Muscle layer of colon (tissue), 2 donors: ENCODE results near the gene DIP2C.
"Not testable (repeated sequence)": the region's sequence is repeated elsewhere in the genome, so short reads cannot be mapped to it uniquely, and the experiment has no call there.

Experiments used
- H3K27ac ChIP-seq: one replicate; pipeline ENCODE4 v1.7.0; 2013; ENCODE audit warnings: low read depth, mild to moderate bottlenecking, low read length, moderate library complexity
- H3K27me3 ChIP-seq, 2 donors: one replicate each; pipeline ENCODE4 v1.7.0; 2013; ENCODE audit warnings: low read length in 2 of 2, mild to moderate bottlenecking in 2 of 2; ENCODE audit not compliant: insufficient read depth in 2 of 2, control insufficient read depth in 1 of 2
- H3K36me3 ChIP-seq: one replicate; pipeline ENCODE4 v1.7.0; 2013; ENCODE audit warnings: mild to moderate bottlenecking, low read length; ENCODE audit not compliant: insufficient read depth
- H3K4me1 ChIP-seq: one replicate; pipeline ENCODE4 v1.7.0; 2013; ENCODE audit warnings: mild to moderate bottlenecking, low read length; ENCODE audit not compliant: insufficient read depth
- H3K4me3 ChIP-seq, 2 donors: one replicate each; pipeline ENCODE4 v1.7.0; 2013; ENCODE audit warnings: low read length in 2 of 2, low read depth in 1 of 2, mild to moderate bottlenecking in 1 of 2, moderate library complexity in 1 of 2
- H3K9ac ChIP-seq: one replicate; pipeline ENCODE4 v1.7.0; 2013; ENCODE audit warnings: low read length
- H3K9me3 ChIP-seq: one replicate; pipeline ENCODE4 v1.7.0; 2013; ENCODE audit warnings: mild to moderate bottlenecking, low read length
- donor health status: abdominal sarcoma.
- donor health status: Adenocarcinoma of cecum.

Gene DIP2C

GRCh38 chr10:663466-663751 is 26.1 kb downstream of the DIP2C start:
- Histone ChIP-seq H3K4me1 (peaks cover 69% of the 10 kb centered on the region), H3K36me3 (no peaks in the 10 kb centered on the region), H3K27ac (peak overlapping the region; percentile 83), H3K27me3 (no peaks in the 10 kb centered on the region), H3K4me3 (peak overlapping the region in 1 of 2 donors; percentile 12), H3K9me3 (no peaks in the 10 kb centered on the region), H3K9ac (peak overlapping the region; percentile 49)

DNA sequence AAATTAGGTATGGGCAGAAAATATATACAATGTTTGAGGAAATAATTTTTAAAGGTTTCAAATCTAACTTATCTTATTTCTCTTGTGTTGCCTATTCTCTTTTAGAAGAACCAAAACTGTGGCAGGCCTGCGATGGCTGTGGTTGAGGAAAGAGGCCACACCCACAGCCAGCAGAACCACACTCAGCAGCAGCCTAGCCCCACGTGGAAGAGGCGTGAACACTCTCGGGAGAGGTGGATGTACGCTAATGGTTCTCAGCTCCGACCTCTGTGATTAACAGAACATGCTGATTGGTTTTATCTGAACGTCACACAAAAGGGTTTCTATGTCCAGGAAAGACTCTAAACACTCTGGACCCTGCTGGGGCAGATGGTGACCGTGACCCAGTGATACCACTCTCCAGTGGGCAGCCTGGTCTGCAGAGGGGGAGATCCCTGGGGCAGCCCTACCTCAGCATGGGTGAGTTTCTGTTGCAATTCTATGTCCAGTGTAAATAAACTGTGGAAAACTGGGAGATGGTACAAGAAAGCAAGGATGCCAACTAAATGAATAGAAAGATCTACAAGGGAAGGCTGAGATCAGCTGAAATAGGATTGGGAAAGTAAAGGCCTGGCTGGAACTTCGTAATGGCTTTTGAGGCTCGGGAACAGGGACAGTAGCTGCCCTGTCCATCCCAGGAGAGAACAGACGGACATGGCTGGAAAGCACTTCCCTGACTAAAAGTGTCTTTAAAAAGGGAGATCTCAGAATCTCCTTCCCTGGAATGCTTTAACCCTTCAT is 26.6 kb downstream of the DIP2C start:
- Histone ChIP-seq H3K27me3 (no peaks in the 10 kb centered on the region), H3K27ac (peak overlapping the region; percentile 83), H3K4me1 (peaks cover 66% of the 10 kb centered on the region), H3K36me3 (no peaks in the 10 kb centered on the region), H3K9ac (peak overlapping the region; percentile 49), H3K4me3 (peak overlapping the region in 1 of 2 donors; percentile 12), H3K9me3 (no peaks in the 10 kb centered on the region)

DNA sequence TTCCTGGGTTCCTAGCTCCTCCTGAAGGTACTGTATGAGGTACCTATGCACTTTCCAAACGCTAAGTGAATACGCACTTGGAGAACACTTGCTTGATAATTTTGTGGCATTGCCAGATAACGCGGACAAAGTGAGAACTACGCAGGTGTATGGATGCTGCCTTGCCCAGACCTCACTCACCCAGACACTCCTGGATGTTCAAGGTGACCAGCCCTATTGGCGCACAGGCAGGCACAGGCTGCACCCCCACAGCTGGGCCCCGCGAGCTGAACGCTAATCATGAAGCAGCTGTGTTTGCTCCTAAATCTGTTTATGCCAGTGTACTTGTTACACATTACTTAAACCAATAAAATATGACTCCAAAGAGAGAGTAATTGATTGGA is 27.3 kb downstream of the DIP2C start:
- H3K4me1 ChIP-seq, result peaks cover 60% of the 10 kb centered on the region
- H3K9ac ChIP-seq, result no peak overlapping the region
- H3K4me3 ChIP-seq, result no peak overlapping the region

DNA sequence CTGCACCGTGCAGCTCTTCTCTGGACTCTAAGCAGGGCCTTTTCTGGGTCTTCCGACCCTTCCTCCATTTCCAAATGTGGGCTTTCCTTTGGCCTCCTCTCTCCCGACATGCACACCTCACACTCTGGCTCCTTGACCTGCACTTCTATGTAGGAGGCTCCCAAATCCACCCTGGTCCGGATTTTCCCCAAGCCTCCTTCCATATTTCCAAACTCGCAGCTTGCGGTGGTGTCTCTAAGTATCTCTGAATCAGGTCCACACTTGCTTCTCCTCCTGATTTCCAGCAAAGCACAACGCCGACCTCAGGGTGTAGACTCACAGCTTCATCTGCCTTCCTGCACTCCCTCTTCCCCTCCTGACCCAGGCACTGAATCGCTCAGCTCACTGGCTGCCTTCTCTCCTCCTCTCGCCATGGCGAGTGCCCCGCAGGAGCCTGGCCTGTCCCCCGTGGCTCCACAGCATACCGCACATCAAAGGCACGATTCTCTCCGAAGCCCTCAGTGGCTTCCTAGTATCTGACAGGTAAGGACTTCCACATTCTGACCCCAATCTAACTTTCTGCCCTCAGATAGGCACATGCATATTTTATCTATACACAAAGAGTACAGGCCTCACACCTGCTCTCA is 27.8 kb downstream of the DIP2C start:
- Histone ChIP-seq H3K9ac (no peak overlapping the region), H3K4me1 (peaks cover 59% of the 10 kb centered on the region)

More for the DNA sequence above, 27.3 kb downstream of the DIP2C start:
- Histone ChIP-seq H3K27me3 (no peaks in the 10 kb centered on the region), H3K9me3 (no peaks in the 10 kb centered on the region), H3K36me3 (no peaks in the 10 kb centered on the region), H3K27ac (peak overlapping the region; percentile 83)

DNA sequence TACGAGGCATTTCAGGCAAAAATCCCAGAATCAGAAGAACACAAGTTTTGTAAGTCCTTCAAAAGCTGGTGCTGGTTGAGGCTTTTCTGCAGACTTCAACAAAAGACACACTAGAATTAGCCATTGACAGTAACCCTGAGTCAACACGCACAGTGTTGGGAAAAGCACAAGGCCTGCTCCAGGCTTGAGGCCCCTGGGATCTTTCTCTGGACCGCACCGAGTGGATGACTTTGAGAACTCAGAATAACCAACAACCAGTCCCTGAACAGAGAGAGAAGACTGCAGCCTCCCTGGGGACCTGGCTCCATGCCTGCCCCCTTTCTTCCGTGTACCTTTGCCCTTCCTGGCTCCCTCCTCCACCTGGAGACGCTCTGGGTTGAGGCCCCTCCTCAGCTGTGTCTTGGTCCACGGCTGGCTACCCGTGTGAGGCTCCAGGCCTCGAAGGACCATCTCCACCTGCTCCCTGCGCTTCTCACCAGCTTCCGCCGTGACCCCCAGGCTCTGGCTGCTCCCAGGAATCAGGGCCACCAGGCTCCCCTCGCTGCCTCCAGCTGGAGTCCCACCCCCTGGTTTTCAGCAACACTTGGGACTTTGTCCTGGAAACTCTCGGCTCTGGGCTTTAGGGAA is 28.4 kb downstream of the DIP2C start:
- H3K9me3 ChIP-seq, result no peaks in the 10 kb centered on the region
- no peak overlapping the region for H3K4me3 ChIP-seq
- peaks cover 59% of the 10 kb centered on the region for H3K4me1 ChIP-seq
- H3K36me3 ChIP-seq, result no peaks in the 10 kb centered on the region
- peak overlapping the region; percentile 83 for H3K27ac ChIP-seq
- no peaks in the 10 kb centered on the region for H3K27me3 ChIP-seq
- peak overlapping the region; percentile 51 for H3K9ac ChIP-seq

More for the DNA sequence above, 27.8 kb downstream of the DIP2C start:
- H3K36me3 ChIP-seq, result no peaks in the 10 kb centered on the region
- H3K4me3 ChIP-seq, result no peak overlapping the region
- no peaks in the 10 kb centered on the region for H3K27me3 ChIP-seq
- H3K27ac ChIP-seq, result peak overlapping the region; percentile 83
- no peaks in the 10 kb centered on the region for H3K9me3 ChIP-seq

DNA sequence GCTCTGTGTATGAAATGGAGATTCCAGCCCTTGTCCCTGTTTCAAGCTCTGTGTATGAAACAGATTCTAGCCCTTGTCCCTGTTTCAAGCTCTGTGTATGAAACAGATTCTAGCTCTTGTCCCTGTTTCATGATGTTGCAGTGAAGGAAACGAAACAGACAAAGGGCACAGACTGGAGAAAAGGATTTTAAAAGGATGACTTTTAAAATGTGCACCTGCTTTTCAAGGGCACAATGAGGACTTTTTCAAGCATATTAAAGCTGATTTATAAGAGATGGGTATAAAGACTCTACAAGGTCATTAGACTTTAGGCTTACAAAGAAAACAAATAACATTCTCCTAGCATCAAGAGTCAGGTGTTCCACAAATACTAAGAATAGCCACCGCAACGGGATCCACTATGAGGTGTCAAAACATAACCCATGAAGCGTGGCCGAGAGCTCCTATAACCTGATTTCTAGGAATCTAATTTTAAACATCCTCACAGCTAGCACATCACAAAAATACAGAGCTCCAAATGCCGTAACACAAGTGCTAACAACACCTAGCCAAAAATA is 29.0 kb downstream of the DIP2C start:
- H3K9me3 ChIP-seq, result no peaks in the 10 kb centered on the region
- peaks cover 55% of the 10 kb centered on the region for H3K4me1 ChIP-seq
- H3K27me3 ChIP-seq, result no peaks in the 10 kb centered on the region
- peak overlapping the region; percentile 83 for H3K27ac ChIP-seq
- no peaks in the 10 kb centered on the region for H3K36me3 ChIP-seq
- peak overlapping the region; percentile 51 for H3K9ac ChIP-seq
- no peak overlapping the region for H3K4me3 ChIP-seq

DNA sequence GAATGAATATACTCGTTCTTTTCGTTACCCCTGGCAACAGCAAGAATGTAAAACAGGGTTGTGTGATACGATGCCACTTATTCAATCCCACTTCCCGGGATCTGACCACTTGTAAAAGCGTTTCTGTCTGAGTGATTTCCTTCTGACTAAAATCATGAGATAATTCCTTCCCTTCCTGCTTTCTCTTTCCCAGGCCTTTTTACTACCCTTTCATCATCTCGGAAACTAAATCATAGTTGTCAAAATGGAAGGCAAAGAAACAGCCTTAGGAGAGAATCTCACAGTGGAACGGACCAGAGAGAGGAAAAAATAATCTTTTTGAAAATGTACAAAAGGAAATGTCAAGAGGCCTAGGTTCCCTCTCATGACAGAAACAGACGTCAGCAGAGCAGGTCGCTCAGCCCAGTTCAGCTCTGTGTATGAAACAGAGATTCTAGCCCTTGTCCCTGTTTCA is 29.8 kb downstream of the DIP2C start:
- H3K9me3 ChIP-seq, result no peaks in the 10 kb centered on the region
- H3K36me3 ChIP-seq, result no peaks in the 10 kb centered on the region
- peaks cover 58% of the 10 kb centered on the region for H3K4me1 ChIP-seq
- H3K9ac ChIP-seq, result peak overlapping the region; percentile 51
- H3K27me3 ChIP-seq, result no peaks in the 10 kb centered on the region
- no peak overlapping the region for H3K4me3 ChIP-seq
- peak overlapping the region; percentile 83 for H3K27ac ChIP-seq

DNA sequence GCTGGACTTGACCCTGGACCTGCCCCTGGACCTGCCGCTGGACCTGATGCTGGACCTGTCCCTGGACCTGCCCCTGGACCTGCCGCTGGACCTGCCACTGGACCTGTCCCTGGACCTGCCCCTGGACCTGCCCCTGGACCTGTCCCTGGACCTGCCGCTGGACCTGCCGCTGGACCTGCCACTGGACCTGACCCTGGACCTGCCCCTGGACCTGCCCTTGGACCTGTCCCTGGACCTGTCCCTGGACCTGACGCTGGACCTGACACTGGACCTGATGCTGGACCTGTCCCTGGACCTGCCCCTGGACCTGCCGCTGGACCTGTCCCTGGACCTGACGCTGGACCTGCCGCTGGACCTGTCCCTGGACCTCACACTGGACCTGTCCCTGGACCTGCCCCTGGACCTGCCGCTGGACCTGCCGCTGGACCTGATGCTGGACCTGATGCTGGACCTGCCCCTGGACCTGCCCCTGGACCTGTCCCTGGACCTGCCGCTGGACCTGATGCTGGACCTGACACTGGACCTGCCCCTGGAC is 31.6 kb downstream of the DIP2C start:
- H3K9me3 ChIP-seq, H3K36me3 ChIP-seq, H3K9ac ChIP-seq, H3K27ac ChIP-seq, H3K4me3 ChIP-seq, H3K27me3 ChIP-seq: not testable (repeated sequence)
- peaks cover 56% of the 10 kb centered on the region for H3K4me1 ChIP-seq

- Histone ChIP-seq H3K9ac (no peak overlapping the region), H3K27ac (no peak overlapping the region), H3K4me1 (peaks cover 46% of the 10 kb centered on the region)
Observed at GRCh38 chr10:656883-657282, 32.6 kb downstream of the DIP2C start.

GRCh38 chr10:655184-655583 is 34.3 kb downstream of the DIP2C start:
- peak overlapping the region; percentile 21 for H3K27ac ChIP-seq
- peaks cover 37% of the 10 kb centered on the region for H3K4me1 ChIP-seq
- no peak overlapping the region for H3K4me3 ChIP-seq
- H3K9ac ChIP-seq, result no peak overlapping the region
- peaks cover 4% of the 10 kb centered on the region for H3K36me3 ChIP-seq
- H3K27me3 ChIP-seq, result no peaks in the 10 kb centered on the region
- H3K9me3 ChIP-seq, result no peaks in the 10 kb centered on the region

More at GRCh38 chr10:656883-657282, 32.6 kb downstream of the DIP2C start:
- Histone ChIP-seq H3K9me3 (no peaks in the 10 kb centered on the region), H3K36me3 (peaks cover 2% of the 10 kb centered on the region), H3K4me3 (no peak overlapping the region), H3K27me3 (no peaks in the 10 kb centered on the region)

- Histone ChIP-seq H3K36me3 (peaks cover 4% of the 10 kb centered on the region), H3K27ac (peak overlapping the region; percentile 21), H3K9me3 (no peaks in the 10 kb centered on the region), H3K4me1 (peaks cover 43% of the 10 kb centered on the region), H3K27me3 (no peaks in the 10 kb centered on the region), H3K4me3 (peak overlapping the region in 1 of 2 donors; percentile 15), H3K9ac (no peak overlapping the region)
Observed at GRCh38 chr10:654647-654996, 34.8 kb downstream of the DIP2C start.
